Neural cell (in vitro differentiated cells): ENCODE results near the gene PISD. TPM values are rescaled to one million over a fixed set of nuclear protein-coding genes. Genes with fewer than 3 reads are reported as not detected.
"Not testable (repeated sequence)": the region's sequence is repeated elsewhere in the genome, so short reads cannot be mapped to it uniquely, and the experiment has no call there.

Experiments used
- H2AFZ ChIP-seq: fragments of 200-600, 300-800 bp; sonication (generic), shearing (Covaris generic); 2 replicates; pipeline ENCODE4 v1.6.0; 2014; ENCODE audit warnings: low read depth, mild to moderate bottlenecking, antibody characterized with exemption, low read length, moderate library complexity
- H3F3A ChIP-seq: fragments of 200-600 bp; shearing (Covaris generic); 2 replicates; pipeline ENCODE4 v1.6.1; 2016; ENCODE audit warnings: mild to moderate bottlenecking, moderate library complexity, mixed read lengths, antibody characterized with exemption, low read length; ENCODE audit not compliant: insufficient read depth, poor library complexity, severe bottlenecking
- H3K27ac ChIP-seq: fragments of 200-600, 300-800 bp; sonication (generic), shearing (Covaris generic); 2 replicates; pipeline ENCODE4 v1.5.1; 2014; ENCODE audit warnings: mild to moderate bottlenecking, low read length, moderate library complexity
- H3K27me3 ChIP-seq: fragments of 300-800, 200-600 bp; sonication (generic), shearing (Covaris generic); 2 replicates; pipeline ENCODE4 v1.6.0; 2014; ENCODE audit warnings: mild to moderate bottlenecking, low read depth, low read length, moderate library complexity; ENCODE audit not compliant: insufficient read depth
- H3K36me3 ChIP-seq: fragments of 300-800, 200-600 bp; sonication (generic), shearing (Covaris generic); 2 replicates; pipeline ENCODE4 v1.5.1; 2014; ENCODE audit warnings: mild to moderate bottlenecking, antibody characterized with exemption, low read length, moderate library complexity; ENCODE audit not compliant: insufficient read depth
- H3K4me2 ChIP-seq: fragments of 300-800, 200-600 bp; sonication (generic), shearing (Covaris generic); 2 replicates; pipeline ENCODE4 v1.6.0; 2014; ENCODE audit warnings: mild to moderate bottlenecking, low read length
- H3K4me3 ChIP-seq: fragments of 300-800, 200-600 bp; sonication (generic), shearing (Covaris generic); 2 replicates; pipeline ENCODE4 v1.5.1; 2014; ENCODE audit warnings: mild to moderate bottlenecking, low read length, moderate library complexity
- H3K79me2 ChIP-seq: fragments of 200-600 bp; shearing (Covaris generic); replicated peaks from 2 replicates; pipeline ENCODE4 v1.6.0; 2014; ENCODE audit warnings: mild to moderate bottlenecking, low read length, moderate library complexity; ENCODE audit not compliant: insufficient read depth
- H3K9ac ChIP-seq: fragments of 300-800, 200-600 bp; sonication (generic), shearing (Covaris generic); 2 replicates; pipeline ENCODE4 v1.6.1; 2016; ENCODE audit warnings: mild to moderate bottlenecking, low read length, mixed read lengths
- H3K9me2 ChIP-seq: fragments of 200-600 bp; shearing (Covaris generic); 2 replicates; pipeline ENCODE4 v1.6.1; 2016; ENCODE audit warnings: mild to moderate bottlenecking, low read length, mixed read lengths; ENCODE audit not compliant: insufficient read depth
- H3K9me3 ChIP-seq: fragments of 200-600, 300-800 bp; sonication (generic), shearing (Covaris generic); 2 replicates; pipeline ENCODE4 v1.6.1; 2016; ENCODE audit warnings: mild to moderate bottlenecking, mixed run types, low read length, moderate library complexity, mixed read lengths
- H4K20me1 ChIP-seq: fragments of 200-600 bp; shearing (Covaris generic); 2 replicates; pipeline ENCODE4 v1.6.1; 2016; ENCODE audit warnings: mild to moderate bottlenecking, mixed run types; ENCODE audit not compliant: insufficient read depth
- CTCF ChIP-seq: fragments of 450-650 bp; IDR thresholded peaks from 2 replicates; pipeline ENCODE4 v1.5.1; 2014; ENCODE audit warnings: antibody characterized with exemption, mild to moderate bottlenecking, moderate library complexity; ENCODE audit not compliant: poor library complexity, severe bottlenecking
- EP300 ChIP-seq: fragments of 450-650 bp; conservative IDR thresholded peaks from 2 replicates; pipeline ENCODE4 v1.6.1; 2014; ENCODE audit warnings: antibody characterized with exemption, mild to moderate bottlenecking, moderate library complexity; ENCODE audit not compliant: poor library complexity, severe bottlenecking
- EZH2 ChIP-seq: fragments of 200-600, 300-800 bp; shearing (Covaris generic), sonication (generic); IDR thresholded peaks from 2 replicates; pipeline ENCODE4 v1.6.1; 2014; ENCODE audit warnings: antibody characterized with exemption, low read length, borderline replicate concordance, mild to moderate bottlenecking; ENCODE audit not compliant: insufficient read depth, poor library complexity, severe bottlenecking
- MXI1 ChIP-seq: fragments of 450-650 bp; conservative IDR thresholded peaks from 2 replicates; pipeline ENCODE4 v1.6.1; 2014; ENCODE audit warnings: antibody characterized with exemption, mild to moderate bottlenecking; ENCODE audit not compliant: poor library complexity, severe bottlenecking
- POLR2AphosphoS5 ChIP-seq: IDR thresholded peaks from 2 replicates; pipeline ENCODE4 v1.6.1; 2012
- RAD21 ChIP-seq: fragments of 450-650 bp; conservative IDR thresholded peaks from 2 replicates; pipeline ENCODE4 v1.6.1; 2014; ENCODE audit warnings: antibody characterized with exemption, mild to moderate bottlenecking, moderate library complexity
- SMC3 ChIP-seq: fragments of 450-650 bp; conservative IDR thresholded peaks from 2 replicates; pipeline ENCODE4 v1.6.1; 2014; ENCODE audit warnings: antibody characterized with exemption, mild to moderate bottlenecking, moderate library complexity; ENCODE audit not compliant: poor library complexity
- TAF1 ChIP-seq: IDR thresholded peaks from 2 replicates; pipeline ENCODE4 v1.6.1; 2012; ENCODE audit warnings: low read depth
- polyA plus RNA-seq: library from polyadenylated mRNA; depleted of rRNA; stranded (reverse); fragments of >200 nt; gene quantifications from 2 replicates; pipeline ENCODE4 v1.2.3, GENCODE V29; 2014
- TF ChIP-seq, protein P1 (sequence below): IDR thresholded peaks from 2 replicates; pipeline ENCODE4 v1.6.1; 2012; ENCODE audit warnings: borderline replicate concordance

The PISD gene
- polyA plus RNA-seq, 1 donor from 2014 or later, result 50.9 TPM

DNA sequence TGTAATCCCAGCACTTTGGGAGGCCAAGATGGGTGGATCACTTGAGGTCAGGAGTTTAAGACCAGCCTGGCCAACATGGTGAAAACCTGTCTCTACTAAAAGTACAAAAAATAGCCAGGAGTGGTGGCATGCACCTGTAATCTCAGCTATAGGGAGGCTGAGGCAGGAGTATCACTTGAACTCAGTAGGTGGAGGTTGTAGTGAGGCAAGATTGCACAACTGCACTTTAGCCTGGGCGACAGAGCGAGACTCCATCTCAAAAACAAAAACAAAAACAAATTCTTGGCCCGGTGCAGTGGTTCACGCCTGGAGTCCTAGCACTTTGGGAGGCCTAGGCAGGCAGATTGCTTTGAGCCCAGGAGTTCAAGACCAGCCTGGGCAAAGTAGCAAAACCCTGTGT, 6.8 kb upstream of the PISD start:
- H3K9me3 ChIP-seq, H3K36me3 ChIP-seq, H4K20me1 ChIP-seq, H3K27me3 ChIP-seq, H3K79me2 ChIP-seq, H3K9me2 ChIP-seq, H3K4me2 ChIP-seq, H3K27ac ChIP-seq, H2AFZ ChIP-seq, H3F3A ChIP-seq, H3K9ac ChIP-seq, H3K4me3 ChIP-seq: not testable (repeated sequence)

DNA sequence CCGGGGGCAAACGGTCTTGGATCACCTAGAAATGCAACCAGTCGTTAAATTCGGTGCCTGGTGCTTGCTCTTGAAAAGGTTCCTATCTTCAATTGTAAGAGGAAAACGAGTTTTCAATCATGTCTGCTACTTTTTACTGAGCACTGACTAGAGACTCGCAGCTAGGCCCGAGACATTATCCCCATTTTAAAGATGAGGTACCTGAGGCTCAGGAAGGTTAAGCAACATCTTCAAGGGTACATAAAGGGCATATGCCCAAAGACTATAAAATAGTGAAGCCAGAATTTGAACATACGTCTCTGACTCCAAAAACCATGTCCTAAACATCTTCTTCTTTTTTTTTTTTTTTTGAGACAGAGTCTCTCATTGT, 638 bp upstream of the PISD start:
- H3K27me3 ChIP-seq, result no peaks in the 10 kb centered on the region
- no peaks in the 10 kb centered on the region for H3K9me2 ChIP-seq
- H2AFZ ChIP-seq, result peak overlapping the region; percentile 86
- peak overlapping the region; percentile 48 for H3K4me2 ChIP-seq
- H3K79me2 ChIP-seq, result peaks cover 38% of the 10 kb centered on the region
- H3K27ac ChIP-seq, result no peak overlapping the region
- TF ChIP-seq TAF1 (no peak), EZH2 (no peak), EP300 (no peak), CTCF (no peak), SMC3 (no peak), MXI1 (no peak), POLR2AphosphoS5 (no peak), RAD21 (no peak)
- TF ChIP-seq, protein P1, sequence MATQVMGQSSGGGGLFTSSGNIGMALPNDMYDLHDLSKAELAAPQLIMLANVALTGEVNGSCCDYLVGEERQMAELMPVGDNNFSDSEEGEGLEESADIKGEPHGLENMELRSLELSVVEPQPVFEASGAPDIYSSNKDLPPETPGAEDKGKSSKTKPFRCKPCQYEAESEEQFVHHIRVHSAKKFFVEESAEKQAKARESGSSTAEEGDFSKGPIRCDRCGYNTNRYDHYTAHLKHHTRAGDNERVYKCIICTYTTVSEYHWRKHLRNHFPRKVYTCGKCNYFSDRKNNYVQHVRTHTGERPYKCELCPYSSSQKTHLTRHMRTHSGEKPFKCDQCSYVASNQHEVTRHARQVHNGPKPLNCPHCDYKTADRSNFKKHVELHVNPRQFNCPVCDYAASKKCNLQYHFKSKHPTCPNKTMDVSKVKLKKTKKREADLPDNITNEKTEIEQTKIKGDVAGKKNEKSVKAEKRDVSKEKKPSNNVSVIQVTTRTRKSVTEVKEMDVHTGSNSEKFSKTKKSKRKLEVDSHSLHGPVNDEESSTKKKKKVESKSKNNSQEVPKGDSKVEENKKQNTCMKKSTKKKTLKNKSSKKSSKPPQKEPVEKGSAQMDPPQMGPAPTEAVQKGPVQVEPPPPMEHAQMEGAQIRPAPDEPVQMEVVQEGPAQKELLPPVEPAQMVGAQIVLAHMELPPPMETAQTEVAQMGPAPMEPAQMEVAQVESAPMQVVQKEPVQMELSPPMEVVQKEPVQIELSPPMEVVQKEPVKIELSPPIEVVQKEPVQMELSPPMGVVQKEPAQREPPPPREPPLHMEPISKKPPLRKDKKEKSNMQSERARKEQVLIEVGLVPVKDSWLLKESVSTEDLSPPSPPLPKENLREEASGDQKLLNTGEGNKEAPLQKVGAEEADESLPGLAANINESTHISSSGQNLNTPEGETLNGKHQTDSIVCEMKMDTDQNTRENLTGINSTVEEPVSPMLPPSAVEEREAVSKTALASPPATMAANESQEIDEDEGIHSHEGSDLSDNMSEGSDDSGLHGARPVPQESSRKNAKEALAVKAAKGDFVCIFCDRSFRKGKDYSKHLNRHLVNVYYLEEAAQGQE, result no peak
- H3K36me3 ChIP-seq, result no peaks in the 10 kb centered on the region
- H3K4me3 ChIP-seq, result peak overlapping the region; percentile 89
- no peaks in the 10 kb centered on the region for H3K9me3 ChIP-seq
- peak overlapping the region; percentile 52 for H3K9ac ChIP-seq
- H3F3A ChIP-seq, result no peaks in the 10 kb centered on the region
- H4K20me1 ChIP-seq, result no peaks in the 10 kb centered on the region

GRCh38 chr22:31660860-31661341, 1.1 kb downstream of the PISD start:
- not testable (repeated sequence) for H4K20me1 ChIP-seq, H3K9me2 ChIP-seq, H3K27me3 ChIP-seq, H2AFZ ChIP-seq, H3K9me3 ChIP-seq, H3K27ac ChIP-seq, H3K36me3 ChIP-seq, H3F3A ChIP-seq
- H3K9ac ChIP-seq, result peak overlapping the region; percentile 80
- H3K4me2 ChIP-seq, result peak overlapping the region; percentile 96
- peaks cover 44% of the 10 kb centered on the region for H3K79me2 ChIP-seq
- peak overlapping the region; percentile 89 for H3K4me3 ChIP-seq
